GM12864 (cell line): Measurements from ENCODE around the gene GRM8.

Source experiments
- DNase-seq: peaks from one replicate; pipeline ENCODE4 v3.0.0-alpha.2; 2011; ENCODE audit warnings: low read depth
- H3K4me3 ChIP-seq: 2 replicates; pipeline ENCODE4 v1.5.1; 2011; ENCODE audit warnings: mild to moderate bottlenecking, low read depth, low read length, control low read depth
- CTCF ChIP-seq: IDR thresholded peaks from 2 replicates; pipeline ENCODE4 v1.5.1; 2011; ENCODE audit warnings: low read depth, mild to moderate bottlenecking, moderate library complexity, low read length, control low read depth, inconsistent platforms; ENCODE audit errors: missing control alignments

The GRM8 gene

GRCh38 chr7:126720232-126720631 is 532.5 kb downstream of the GRM8 start:
- H3K4me3 ChIP-seq, result no peak overlapping the region
- no peak for TF ChIP-seq CTCF
- peak; percentile 77 for DNase-seq

GRCh38 chr7:126718419-126718818 is 534.3 kb downstream of the GRM8 start:
- no peak for DNase-seq
- no peak overlapping the region for H3K4me3 ChIP-seq
- no peak for TF ChIP-seq CTCF

- H3K4me3 ChIP-seq, result no peak overlapping the region
- DNase-seq, result no peak
- no peak for TF ChIP-seq CTCF
These were observed 536.4 kb downstream of the GRM8 start for GRCh38 chr7:126716321-126716720.

GRCh38 chr7:126715076-126715475 is 537.7 kb downstream of the GRM8 start:
- DNase-seq, result no peak
- TF ChIP-seq CTCF, result no peak
- no peak overlapping the region for H3K4me3 ChIP-seq

GRCh38 chr7:126702242-126703016 is 550.3 kb downstream of the GRM8 start:
- peak; percentile 90 for DNase-seq
- H3K4me3 ChIP-seq, result peak overlapping the region; percentile 50
- no peak for TF ChIP-seq CTCF

GRCh38 chr7:126700807-126701604 is 551.7 kb downstream of the GRM8 start:
- DNase-seq, result peak; percentile 98
- TF ChIP-seq CTCF, result no peak
- H3K4me3 ChIP-seq, result peak overlapping the region; percentile 35; the same call in 1 of the 2 replicates

GRCh38 chr7:126699707-126700106 is 553.0 kb downstream of the GRM8 start:
- DNase-seq, result no peak
- peak; percentile 27 for TF ChIP-seq CTCF
- H3K4me3 ChIP-seq, result peak overlapping the region; percentile 9; the same call in 1 of the 2 replicates
